Lower leg skin (tissue), 3 donors: ENCODE results near the gene FDCSP.

Experiments
- CTCF ChIP-seq, 3 donors: fragments of 450-650 bp; IDR thresholded peaks; one replicate each; pipeline ENCODE4 v1.5.1; 2016; ENCODE audit warnings: antibody characterized with exemption in 3 of 3, mild to moderate bottlenecking in 3 of 3, moderate library complexity in 2 of 3
- POLR2A ChIP-seq, 2 donors: fragments of 450-650 bp; IDR thresholded peaks; one replicate each; pipeline ENCODE4 v1.6.1; 2016 to 2017; ENCODE audit warnings: antibody characterized with exemption in 2 of 2, mild to moderate bottlenecking in 1 of 2, moderate library complexity in 1 of 2

GRCh38 chr4:70236125-70236524 is 10.2 kb downstream of the FDCSP start:
- TF ChIP-seq CTCF (IDR thresholded peaks at IDR 0.05) (no peak), POLR2A (IDR thresholded peaks at IDR 0.05) (no peak)
